Measurements from ENCODE around the gene C8B.

DNA sequence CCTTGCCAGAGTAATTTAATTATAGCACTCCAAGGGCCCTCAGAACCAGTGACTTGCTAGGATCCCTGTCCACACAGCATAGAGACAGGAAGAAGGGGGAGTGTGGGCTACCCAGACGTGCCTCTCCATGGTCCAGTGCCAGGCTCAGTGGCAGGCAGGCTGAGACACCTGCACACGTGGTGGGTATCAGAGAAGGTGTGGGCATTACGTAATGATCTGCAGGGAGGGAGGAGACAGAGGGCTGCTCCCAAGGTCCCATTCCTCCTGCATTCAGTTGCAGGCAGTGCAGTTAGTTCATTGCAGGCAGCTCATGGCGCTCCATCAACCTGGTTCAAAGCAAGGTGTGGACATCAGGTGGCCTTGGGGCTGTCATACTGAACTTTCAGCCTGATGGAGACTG, 49.9 kb downstream of the C8B start:
- TF ChIP-seq, protein P1, sequence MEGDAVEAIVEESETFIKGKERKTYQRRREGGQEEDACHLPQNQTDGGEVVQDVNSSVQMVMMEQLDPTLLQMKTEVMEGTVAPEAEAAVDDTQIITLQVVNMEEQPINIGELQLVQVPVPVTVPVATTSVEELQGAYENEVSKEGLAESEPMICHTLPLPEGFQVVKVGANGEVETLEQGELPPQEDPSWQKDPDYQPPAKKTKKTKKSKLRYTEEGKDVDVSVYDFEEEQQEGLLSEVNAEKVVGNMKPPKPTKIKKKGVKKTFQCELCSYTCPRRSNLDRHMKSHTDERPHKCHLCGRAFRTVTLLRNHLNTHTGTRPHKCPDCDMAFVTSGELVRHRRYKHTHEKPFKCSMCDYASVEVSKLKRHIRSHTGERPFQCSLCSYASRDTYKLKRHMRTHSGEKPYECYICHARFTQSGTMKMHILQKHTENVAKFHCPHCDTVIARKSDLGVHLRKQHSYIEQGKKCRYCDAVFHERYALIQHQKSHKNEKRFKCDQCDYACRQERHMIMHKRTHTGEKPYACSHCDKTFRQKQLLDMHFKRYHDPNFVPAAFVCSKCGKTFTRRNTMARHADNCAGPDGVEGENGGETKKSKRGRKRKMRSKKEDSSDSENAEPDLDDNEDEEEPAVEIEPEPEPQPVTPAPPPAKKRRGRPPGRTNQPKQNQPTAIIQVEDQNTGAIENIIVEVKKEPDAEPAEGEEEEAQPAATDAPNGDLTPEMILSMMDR (IDR thresholded peaks at IDR 0.05) = no peak
- no peak for TF ChIP-seq EZH2 (IDR thresholded peaks at IDR 0.05; ENCODE audit: borderline replicate concordance, insufficient read depth, low read depth, low read length, poor library complexity, severe bottlenecking)

Measured in B cell (primary cell).